WERI-Rb-1 (cell line): ENCODE data around the gene SLAMF7.

Experiments
- DNase-seq: peaks from one replicate; pipeline ENCODE4 v3.0.0-alpha.2; 2020
- H3K27ac ChIP-seq: fragments of 250-450 bp; sonication (Bioruptor Pico); 2 replicates; pipeline ENCODE4 v1.5.1; 2020; ENCODE audit warnings: mild to moderate bottlenecking, moderate library complexity
- H3K27me3 ChIP-seq: fragments of 250-450 bp; sonication (Bioruptor Pico); 2 replicates; pipeline ENCODE4 v1.5.1; 2021; ENCODE audit warnings: mild to moderate bottlenecking, low read depth, moderate library complexity; ENCODE audit not compliant: insufficient read depth, severe bottlenecking
- H3K36me3 ChIP-seq: fragments of 250-450 bp; sonication (Bioruptor Pico); 2 replicates; pipeline ENCODE4 v1.5.1; 2020; ENCODE audit warnings: mild to moderate bottlenecking, moderate library complexity
- H3K4me3 ChIP-seq: 2 replicates; pipeline ENCODE4 v1.5.1; 2011; ENCODE audit warnings: low read depth, mild to moderate bottlenecking, control low read depth, low read length
- H3K9me3 ChIP-seq: fragments of 250-450 bp; sonication (Bioruptor Pico); 2 replicates; pipeline ENCODE4 v1.5.1; 2021; ENCODE audit warnings: mild to moderate bottlenecking, moderate library complexity; ENCODE audit not compliant: severe bottlenecking
- CTCF ChIP-seq: IDR thresholded peaks from 2 replicates; pipeline ENCODE4 v1.5.1; 2011; ENCODE audit warnings: low read depth, mild to moderate bottlenecking, control low read depth, inconsistent platforms, low read length

The SLAMF7 gene

GRCh38 chr1:160761886-160762285 lies 22.8 kb downstream of the SLAMF7 start:
- Histone ChIP-seq H3K36me3 (no peaks in the 10 kb centered on the region), H3K27me3 (peaks cover 92% of the 10 kb centered on the region), H3K4me3 (no peak overlapping the region), H3K9me3 (no peaks in the 10 kb centered on the region), H3K27ac (no peak overlapping the region)
- no peak for TF ChIP-seq CTCF
- no peak for DNase-seq

- peaks cover 93% of the 10 kb centered on the region for H3K27me3 ChIP-seq
- H3K36me3 ChIP-seq = no peaks in the 10 kb centered on the region
- no peaks in the 10 kb centered on the region for H3K9me3 ChIP-seq
- DNase-seq = no peak
- TF ChIP-seq CTCF = no peak
- H3K4me3 ChIP-seq = no peak overlapping the region
- H3K27ac ChIP-seq = no peak overlapping the region
These were observed 24.9 kb downstream of the SLAMF7 start for GRCh38 chr1:160763993-160764392.

- Histone ChIP-seq H3K36me3 (no peaks in the 10 kb centered on the region), H3K27ac (no peak overlapping the region), H3K27me3 (peaks cover 95% of the 10 kb centered on the region), H3K4me3 (no peak overlapping the region), H3K9me3 (no peaks in the 10 kb centered on the region)
- DNase-seq = no peak
- no peak for TF ChIP-seq CTCF
These were observed 28.6 kb downstream of the SLAMF7 start for GRCh38 chr1:160767395-160768294.

- TF ChIP-seq CTCF = peak; percentile 51
- no peaks in the 10 kb centered on the region for H3K9me3 ChIP-seq
- no peak for DNase-seq
- peaks cover 95% of the 10 kb centered on the region for H3K27me3 ChIP-seq
- no peak overlapping the region for H3K4me3 ChIP-seq
- H3K36me3 ChIP-seq = no peaks in the 10 kb centered on the region
- no peak overlapping the region for H3K27ac ChIP-seq
These were observed 29.2 kb downstream of the SLAMF7 start for GRCh38 chr1:160768295-160768657.

- no peaks in the 10 kb centered on the region for H3K36me3 ChIP-seq
- H3K4me3 ChIP-seq = no peak overlapping the region
- no peak for TF ChIP-seq CTCF
- H3K9me3 ChIP-seq = no peaks in the 10 kb centered on the region
- DNase-seq = no peak
- no peak overlapping the region for H3K27ac ChIP-seq
- peaks cover 98% of the 10 kb centered on the region for H3K27me3 ChIP-seq
These were observed 33.3 kb downstream of the SLAMF7 start for GRCh38 chr1:160772331-160772730.

GRCh38 chr1:160773093-160773492 lies 34.0 kb downstream of the SLAMF7 start:
- DNase-seq = no peak
- Histone ChIP-seq H3K27ac (no peak overlapping the region), H3K27me3 (peaks cover 98% of the 10 kb centered on the region)

More at GRCh38 chr1:160773093-160773492, 34.0 kb downstream of the SLAMF7 start:
- no peaks in the 10 kb centered on the region for H3K36me3 ChIP-seq
- no peaks in the 10 kb centered on the region for H3K9me3 ChIP-seq
- TF ChIP-seq CTCF = no peak
- H3K4me3 ChIP-seq = no peak overlapping the region
